ENCODE data around the gene LETM1. TPM values are rescaled to one million over a fixed set of nuclear protein-coding genes. Genes with fewer than 3 reads are reported as not detected.

Gene LETM1
- total RNA-seq, 1 experiment from 2014 or later = 67.3 TPM

DNA sequence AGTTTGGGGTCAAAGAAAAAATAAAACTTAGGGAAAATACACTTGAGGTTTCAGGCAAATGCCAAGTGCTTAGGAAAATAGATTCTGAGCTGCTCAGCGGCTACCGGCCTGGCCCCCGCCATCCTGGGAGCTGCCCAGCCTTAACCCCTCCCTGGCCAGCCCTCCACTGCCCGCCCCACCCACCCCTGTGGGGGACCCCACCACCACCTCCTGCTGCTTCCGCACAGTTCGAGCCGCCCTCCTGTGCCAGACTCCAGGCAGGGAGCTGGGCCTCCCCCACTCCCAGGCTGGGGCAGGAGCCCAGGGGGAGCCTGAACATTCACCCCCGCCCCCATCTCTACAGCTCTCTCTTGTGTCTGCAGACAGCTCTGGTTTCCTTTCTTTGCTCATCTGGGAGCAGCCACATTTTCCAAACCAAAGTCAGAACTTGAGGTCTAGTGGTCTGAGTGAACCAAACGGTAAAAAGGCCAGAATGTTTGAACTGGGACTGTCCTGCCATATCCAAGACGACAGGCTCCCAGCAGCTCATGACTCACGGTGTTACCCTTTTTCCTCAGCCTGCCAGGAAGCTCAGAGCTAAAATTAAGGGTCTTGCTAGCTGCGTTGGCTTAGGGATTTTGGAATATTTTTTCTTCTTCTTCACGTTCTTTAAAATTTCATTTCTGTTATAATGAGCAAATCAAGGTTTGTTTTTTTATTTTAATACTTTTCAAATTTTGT is 67.5 kb downstream of the LETM1 start:
- Histone ChIP-seq H3K27me3 (ENCODE audit: insufficient read depth, low read length) (no peaks in the 10 kb centered on the region), H3K4me2 (ENCODE audit: low read length) (no peak overlapping the region), H3K4me3 (replicated peaks in 1 of 2; ENCODE audit: low read depth in 1 of 2, low read length in 2 of 2) (no peak overlapping the region), H3K9me2 (ENCODE audit: insufficient read depth) (no peaks in the 10 kb centered on the region), H3K36me3 (ENCODE audit: control insufficient read depth in 1 of 2, insufficient read depth in 2 of 2, low read length in 2 of 2) (no peaks in the 10 kb centered on the region), H4K20me1 (ENCODE audit: insufficient read depth) (no peaks in the 10 kb centered on the region), H3K79me2 (ENCODE audit: insufficient read depth, low read length) (no peaks in the 10 kb centered on the region), H2AFZ (ENCODE audit: low read depth, low read length, poor library complexity, severe bottlenecking) (no peak overlapping the region), H3K9me3 (ENCODE audit: control insufficient read depth in 1 of 2, insufficient read depth in 1 of 2, low read depth in 1 of 2, low read length in 2 of 2) (no peaks in the 10 kb centered on the region), H3K9ac (ENCODE audit: low read length) (no peak overlapping the region), H3K4me1 (ENCODE audit: control insufficient read depth in 1 of 2, insufficient read depth in 2 of 2, low read length in 2 of 2) (peaks cover 0 to 9% of the 10 kb centered on the region in 2 experiments; a peak in 3 of 4 replicates), H3K27ac (ENCODE audit: low read depth, low read length) (no peak overlapping the region)
- intact Hi-C loops (cut with micrococcal nuclease) = no loop called here
- no peak for ATAC-seq
- CTCF ChIA-PET = interaction anchor here (0.6 kb wide), 1 partner anchor 24 kb away, joined by 3 read pairs; no protein-coding TSS in a partner anchor
- TF ChIP-seq RAD21 (IDR thresholded peaks at IDR 0.05; ENCODE audit: low read depth) = no peak
- no peak for TF ChIP-seq JUND (IDR thresholded peaks at IDR 0.05)
- TF ChIP-seq POLR2A (IDR thresholded peaks at IDR 0.05; ENCODE audit: borderline replicate concordance, extremely low read depth, insufficient read depth, insufficient read length) = no peak
- no peak for TF ChIP-seq EZH2phosphoT487 (IDR thresholded peaks at IDR 0.05; ENCODE audit: borderline replicate concordance)
- TF ChIP-seq, protein P1, sequence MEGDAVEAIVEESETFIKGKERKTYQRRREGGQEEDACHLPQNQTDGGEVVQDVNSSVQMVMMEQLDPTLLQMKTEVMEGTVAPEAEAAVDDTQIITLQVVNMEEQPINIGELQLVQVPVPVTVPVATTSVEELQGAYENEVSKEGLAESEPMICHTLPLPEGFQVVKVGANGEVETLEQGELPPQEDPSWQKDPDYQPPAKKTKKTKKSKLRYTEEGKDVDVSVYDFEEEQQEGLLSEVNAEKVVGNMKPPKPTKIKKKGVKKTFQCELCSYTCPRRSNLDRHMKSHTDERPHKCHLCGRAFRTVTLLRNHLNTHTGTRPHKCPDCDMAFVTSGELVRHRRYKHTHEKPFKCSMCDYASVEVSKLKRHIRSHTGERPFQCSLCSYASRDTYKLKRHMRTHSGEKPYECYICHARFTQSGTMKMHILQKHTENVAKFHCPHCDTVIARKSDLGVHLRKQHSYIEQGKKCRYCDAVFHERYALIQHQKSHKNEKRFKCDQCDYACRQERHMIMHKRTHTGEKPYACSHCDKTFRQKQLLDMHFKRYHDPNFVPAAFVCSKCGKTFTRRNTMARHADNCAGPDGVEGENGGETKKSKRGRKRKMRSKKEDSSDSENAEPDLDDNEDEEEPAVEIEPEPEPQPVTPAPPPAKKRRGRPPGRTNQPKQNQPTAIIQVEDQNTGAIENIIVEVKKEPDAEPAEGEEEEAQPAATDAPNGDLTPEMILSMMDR (IDR thresholded peaks at IDR 0.05 in 2 of 3, conservative IDR thresholded peaks at IDR 0.05 in 1 of 3; ENCODE audit: borderline replicate concordance in 1 of 3, insufficient read depth in 1 of 3, low read depth in 2 of 3, low read length in 2 of 3) = no peak
- no peak for TF ChIP-seq POLR2AphosphoS5 (IDR thresholded peaks at IDR 0.05; ENCODE audit: low read depth, low read length)
- no peak for TF ChIP-seq EGR1 (IDR thresholded peaks at IDR 0.05; ENCODE audit: low read depth)
- TF ChIP-seq SIN3A (IDR thresholded peaks at IDR 0.05; ENCODE audit: low read depth) = no peak
- TF ChIP-seq, protein P2, sequence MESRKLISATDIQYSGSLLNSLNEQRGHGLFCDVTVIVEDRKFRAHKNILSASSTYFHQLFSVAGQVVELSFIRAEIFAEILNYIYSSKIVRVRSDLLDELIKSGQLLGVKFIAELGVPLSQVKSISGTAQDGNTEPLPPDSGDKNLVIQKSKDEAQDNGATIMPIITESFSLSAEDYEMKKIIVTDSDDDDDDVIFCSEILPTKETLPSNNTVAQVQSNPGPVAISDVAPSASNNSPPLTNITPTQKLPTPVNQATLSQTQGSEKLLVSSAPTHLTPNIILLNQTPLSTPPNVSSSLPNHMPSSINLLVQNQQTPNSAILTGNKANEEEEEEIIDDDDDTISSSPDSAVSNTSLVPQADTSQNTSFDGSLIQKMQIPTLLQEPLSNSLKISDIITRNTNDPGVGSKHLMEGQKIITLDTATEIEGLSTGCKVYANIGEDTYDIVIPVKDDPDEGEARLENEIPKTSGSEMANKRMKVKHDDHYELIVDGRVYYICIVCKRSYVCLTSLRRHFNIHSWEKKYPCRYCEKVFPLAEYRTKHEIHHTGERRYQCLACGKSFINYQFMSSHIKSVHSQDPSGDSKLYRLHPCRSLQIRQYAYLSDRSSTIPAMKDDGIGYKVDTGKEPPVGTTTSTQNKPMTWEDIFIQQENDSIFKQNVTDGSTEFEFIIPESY (IDR thresholded peaks at IDR 0.05; ENCODE audit: extremely low read depth, insufficient replicate concordance, low read length) = no peak
- TF ChIP-seq, protein P3, sequence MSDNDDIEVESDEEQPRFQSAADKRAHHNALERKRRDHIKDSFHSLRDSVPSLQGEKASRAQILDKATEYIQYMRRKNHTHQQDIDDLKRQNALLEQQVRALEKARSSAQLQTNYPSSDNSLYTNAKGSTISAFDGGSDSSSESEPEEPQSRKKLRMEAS (IDR thresholded peaks at IDR 0.05) = no peak
- POLR2A ChIA-PET = no interaction called here
- RAD21 ChIA-PET (ENCODE audit: low non-redundant PET in 1 of 2, low total read pairs in 2 of 2, uncharacterized antibody in 2 of 2, unreplicated experiment in 2 of 2) = no interaction called here
- DNase-seq (ENCODE audit: low read depth, low spot score) = no peak
- no TSS peak for BruUV-seq (replicated peaks)
